ENCODE results near the gene FHL5. TPM values are rescaled to one million over a fixed set of nuclear protein-coding genes. Genes with fewer than 3 reads are reported as not detected.
"Not testable (repeated sequence)": the region's sequence is repeated elsewhere in the genome, so short reads cannot be mapped to it uniquely, and the experiment has no call there.

Gene FHL5, protein sequence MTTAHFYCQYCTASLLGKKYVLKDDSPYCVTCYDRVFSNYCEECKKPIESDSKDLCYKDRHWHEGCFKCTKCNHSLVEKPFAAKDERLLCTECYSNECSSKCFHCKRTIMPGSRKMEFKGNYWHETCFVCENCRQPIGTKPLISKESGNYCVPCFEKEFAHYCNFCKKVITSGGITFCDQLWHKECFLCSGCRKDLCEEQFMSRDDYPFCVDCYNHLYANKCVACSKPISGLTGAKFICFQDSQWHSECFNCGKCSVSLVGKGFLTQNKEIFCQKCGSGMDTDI
- total RNA-seq (2014; rRNA removed; shearing (Covaris generic)) = not detected in 2 replicates

DNA sequence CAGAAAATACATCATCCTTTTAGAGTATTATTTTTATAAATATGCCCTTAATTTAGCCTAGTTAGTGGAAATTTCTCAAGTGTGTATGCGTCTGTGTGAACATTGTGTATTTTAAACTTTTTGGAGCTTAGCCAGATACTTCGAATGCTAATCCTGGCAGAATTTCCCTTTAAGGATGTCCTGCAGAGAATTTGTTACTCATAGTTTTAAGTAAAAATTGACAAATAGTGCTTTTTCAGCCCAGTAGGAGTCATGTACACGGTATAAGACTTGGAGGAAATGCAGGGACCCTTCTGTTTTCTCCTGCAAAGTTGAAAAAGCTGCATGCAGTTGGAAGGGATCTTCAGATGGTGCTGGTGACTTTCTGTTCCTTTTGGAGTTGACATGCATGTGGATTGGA lies at the start of gene FHL5:
Gene FHL5 (plus strand): TSS at position 243 of the 400 bp plus-strand sequence. CDS start 40,486 bp downstream, outside the sequence.
- DNase-seq (ENCODE audit: low spot score) = no peak

DNA sequence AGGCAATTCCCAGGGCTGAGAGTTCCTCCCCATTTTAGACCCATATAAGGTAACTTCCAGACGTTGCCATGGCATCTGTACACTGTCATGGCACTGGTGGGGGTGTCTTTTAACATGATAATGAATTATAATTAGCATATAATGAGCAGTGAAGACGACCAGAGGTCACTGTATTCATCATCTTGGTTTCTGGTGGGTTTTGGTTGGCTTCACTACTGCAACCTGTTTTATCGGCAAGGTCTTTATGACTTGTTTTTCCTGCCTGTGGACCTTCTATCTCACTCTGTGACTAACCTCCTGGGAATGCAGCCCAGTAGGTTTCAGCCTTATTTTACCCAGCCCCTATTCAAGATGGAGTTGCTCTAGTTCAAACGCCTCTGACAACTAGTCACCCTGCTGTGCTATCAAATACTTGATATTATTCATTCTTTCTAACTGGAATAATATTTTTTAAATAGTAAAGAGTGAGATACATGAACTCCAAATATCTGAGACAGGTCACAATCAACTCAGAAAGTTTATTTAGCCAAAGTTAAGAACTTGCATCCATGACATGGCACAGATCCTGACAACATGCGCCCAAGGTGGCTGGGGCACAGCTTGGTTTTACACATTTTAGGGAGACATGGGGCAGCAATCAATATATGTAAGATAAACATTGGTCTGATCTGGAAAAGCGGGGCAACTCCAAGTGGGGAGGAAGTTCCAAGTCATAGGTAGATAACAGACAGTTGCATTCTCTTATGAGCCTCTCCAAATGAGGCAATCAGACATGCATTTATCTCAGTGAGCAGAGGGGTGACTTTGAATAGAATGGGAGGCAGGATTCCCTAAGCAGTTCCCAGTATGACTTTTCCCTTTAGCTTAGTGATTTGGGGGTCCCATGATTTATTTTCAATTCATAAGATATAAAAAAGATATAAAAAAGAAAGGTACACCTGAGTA lies 42.5 kb upstream of the FHL5 start:
- DNase-seq (ENCODE audit: low spot score) = peak; percentile 23

DNA sequence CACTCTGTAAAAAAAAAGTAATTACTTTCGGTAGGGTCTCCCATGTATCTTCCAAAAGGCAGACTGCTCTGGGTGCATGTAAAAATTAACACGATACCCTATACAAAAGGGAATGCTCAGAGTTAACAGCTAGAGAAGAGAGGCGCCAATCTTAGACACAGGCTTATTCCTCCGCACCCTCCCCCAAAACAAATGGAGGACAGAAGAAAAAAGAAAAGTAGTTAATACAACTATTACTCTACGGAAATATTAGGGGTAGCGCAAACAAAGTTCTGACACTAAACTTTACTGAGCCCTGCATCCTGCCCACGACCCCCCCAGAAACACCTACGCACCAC lies 41.7 kb upstream of the FHL5 start:
- no peak for DNase-seq (ENCODE audit: low spot score)

DNA sequence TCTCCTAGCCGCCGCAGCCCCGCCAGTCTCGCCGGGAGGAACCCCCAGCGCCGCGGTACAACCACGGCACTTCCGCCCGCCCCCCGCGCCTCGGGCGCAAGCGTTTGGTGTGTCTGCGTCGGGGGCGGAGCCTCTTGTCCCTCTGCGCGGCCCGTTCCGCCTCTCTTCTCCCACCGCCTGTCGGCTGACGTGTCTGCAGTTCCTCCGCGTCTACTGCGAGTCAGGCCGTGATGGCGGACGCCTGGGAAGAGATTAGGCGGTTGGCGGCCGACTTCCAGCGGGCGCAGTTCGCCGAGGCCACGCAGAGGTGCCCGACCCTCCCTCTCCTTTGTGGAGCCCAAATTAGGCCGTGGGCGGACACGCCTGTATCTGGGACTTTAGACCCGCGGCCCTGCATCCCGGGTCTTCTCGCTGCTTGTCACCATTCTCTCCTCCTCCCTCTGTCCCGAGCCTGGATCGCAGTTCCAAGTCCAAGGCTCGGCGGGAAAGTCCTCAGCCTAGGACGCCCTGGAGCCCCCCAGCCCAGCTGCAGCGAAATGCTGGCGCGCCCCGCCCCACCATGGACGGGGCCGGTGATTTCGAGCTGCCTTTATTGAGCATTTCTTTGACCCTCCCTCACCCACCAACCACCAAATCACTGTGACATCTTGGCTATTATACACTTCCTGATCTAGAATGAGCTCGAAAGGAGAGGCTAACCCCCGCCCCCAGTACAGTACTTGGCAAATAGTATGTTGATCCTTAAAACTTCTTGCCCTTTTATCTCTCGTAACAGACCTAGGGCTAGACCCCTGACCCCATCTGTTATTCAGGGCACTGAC lies 41.1 kb upstream of the FHL5 start, which contains the start of gene UFL1:
Gene UFL1 (plus strand): TSS at position 163 of the 821 bp plus-strand sequence. CDS start 68 bp downstream, at position 231.
- DNase-seq (ENCODE audit: low spot score) = peak; percentile 87

DNA sequence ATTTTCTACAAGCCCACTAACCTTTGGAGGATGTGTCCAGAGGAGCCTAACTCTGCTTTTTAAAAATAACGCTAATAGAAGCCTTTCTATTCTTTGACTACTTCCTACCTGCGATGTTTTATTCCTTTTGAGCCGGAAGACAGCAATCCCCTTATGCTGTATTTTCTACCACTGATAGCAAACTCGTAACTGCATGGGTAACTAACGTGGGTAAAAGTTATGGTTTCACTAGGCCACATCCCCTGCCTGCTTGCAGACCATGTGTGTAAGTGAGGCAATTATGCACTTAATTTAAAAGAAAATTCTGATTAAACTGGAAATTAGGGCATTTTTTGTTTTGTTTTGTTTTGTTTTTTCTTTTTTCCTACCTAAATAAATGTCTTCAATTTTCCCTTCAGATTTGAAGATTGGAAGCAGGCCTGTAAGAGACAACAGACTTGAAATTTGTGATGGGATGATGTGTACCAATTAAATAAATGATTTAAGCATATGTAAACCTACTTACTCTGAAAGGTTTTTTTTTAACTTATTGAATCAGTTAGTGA lies 40.4 kb upstream of the FHL5 start:
- DNase-seq (ENCODE audit: low spot score) = peak; percentile 12

DNA sequence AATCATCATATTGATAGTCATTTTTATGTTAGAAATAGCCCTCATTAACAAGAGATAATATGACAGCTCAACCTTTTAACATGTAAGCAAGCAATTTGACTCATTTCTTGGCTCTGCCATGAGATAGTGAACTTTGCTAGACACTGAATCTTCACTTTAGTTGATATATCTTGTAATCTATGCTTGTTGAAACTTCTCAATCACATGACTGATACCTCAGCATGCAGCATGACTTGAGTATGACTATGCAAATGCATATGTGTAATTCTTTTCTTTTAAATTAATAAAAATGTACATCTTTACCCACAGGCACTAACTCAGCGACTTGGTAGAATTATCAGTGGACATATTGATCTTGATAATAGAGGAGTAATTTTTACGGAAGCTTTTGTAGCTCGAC lies 34.7 kb upstream of the FHL5 start:
- no peak for DNase-seq (ENCODE audit: low spot score)

DNA sequence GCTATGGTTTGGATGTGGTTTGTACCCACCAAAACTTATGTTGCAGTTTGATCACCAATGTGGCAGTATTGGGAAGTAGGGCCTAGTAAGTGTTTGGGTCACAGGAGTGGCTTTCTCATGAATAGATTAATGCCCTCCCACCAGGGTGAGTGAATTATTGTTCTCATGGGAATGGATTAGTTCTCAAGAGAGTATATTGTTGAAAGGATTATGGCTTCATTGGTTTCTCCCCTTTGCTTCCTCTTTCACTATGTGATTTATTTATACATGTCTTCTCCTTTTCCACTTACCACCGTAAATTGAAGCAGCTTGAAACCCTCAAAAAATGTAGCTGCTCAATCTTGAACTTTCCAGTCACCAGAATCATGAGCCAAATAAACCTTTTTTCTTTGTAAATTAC lies 30.5 kb upstream of the FHL5 start:
- DNase-seq (ENCODE audit: low spot score) = no peak

DNA sequence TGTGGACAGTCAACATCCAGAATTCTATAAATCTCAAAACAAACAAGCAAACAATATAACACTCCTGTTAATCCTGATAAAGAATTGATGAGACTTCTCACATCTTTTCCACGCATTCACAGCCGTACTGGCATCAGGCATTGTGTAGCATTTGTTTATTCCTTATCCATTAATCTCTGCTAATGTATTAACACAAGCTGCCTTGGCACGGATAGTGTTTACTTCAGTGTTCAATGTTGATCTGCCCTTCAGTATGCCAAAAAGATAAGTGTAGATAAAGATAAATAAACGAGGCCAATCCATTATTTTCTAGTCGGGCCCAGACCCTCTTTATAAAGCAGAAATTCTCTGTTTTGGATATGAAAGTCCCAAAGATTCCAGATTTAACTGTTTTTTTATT lies 25.2 kb upstream of the FHL5 start:
- DNase-seq (ENCODE audit: low spot score) = no peak

DNA sequence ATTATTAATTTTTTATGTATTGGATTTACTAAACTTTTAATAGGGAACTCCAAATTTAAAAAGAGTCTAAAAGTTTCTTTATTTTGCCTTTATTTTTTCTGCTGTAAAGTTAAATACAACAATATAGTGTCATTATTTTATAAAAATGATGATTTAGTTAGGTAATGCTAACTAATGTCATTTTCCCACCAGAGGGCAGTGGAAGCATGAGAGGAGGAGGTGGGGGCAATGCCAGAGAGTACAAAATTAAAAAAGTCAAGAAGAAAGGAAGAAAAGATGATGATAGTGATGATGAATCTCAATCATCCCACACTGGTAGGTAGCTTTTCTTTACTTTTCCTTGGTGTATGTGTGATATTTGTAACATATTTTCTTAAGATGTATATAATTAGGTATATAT lies 20.2 kb upstream of the FHL5 start:
- DNase-seq (ENCODE audit: low spot score) = no peak

DNA sequence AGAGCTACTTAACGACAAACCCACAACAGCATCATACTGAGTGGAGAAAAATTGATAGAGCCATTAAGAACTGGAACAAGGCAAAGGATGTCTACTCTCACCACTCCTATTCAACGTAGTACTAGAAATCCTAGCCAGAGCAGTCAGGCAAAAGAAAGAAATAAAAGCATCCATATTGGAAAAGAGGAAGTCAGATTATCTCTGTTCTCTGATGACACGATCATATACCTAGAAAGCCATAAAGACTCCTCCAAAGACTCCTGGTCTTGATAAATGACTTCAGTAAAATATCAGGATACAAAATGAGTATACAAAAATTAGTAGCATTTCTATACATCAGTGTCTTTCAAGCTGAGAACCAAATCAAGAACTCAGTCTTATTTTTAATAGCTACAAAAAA lies 17.0 kb upstream of the FHL5 start:
- no peak for DNase-seq (ENCODE audit: low spot score)

DNA sequence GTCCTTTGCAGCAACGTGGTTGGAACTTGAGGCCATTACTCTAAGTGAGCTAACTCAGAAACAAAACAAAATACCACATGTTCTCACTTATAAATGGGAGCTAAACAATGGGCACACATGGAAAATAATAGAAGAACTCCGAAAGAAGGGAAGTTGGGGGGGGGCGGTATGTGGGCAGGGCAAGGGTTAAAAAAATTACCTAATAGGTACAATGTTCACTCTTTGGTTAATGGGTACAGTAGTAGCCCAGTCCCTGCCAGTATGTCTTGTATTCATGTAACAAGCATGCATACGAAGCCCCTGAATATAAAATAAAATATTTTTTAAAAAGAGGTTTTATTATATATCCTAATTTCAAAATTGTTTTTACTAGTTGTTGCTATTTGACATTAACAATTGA lies 15.3 kb upstream of the FHL5 start:
- DNase-seq (ENCODE audit: low spot score) = no peak

DNA sequence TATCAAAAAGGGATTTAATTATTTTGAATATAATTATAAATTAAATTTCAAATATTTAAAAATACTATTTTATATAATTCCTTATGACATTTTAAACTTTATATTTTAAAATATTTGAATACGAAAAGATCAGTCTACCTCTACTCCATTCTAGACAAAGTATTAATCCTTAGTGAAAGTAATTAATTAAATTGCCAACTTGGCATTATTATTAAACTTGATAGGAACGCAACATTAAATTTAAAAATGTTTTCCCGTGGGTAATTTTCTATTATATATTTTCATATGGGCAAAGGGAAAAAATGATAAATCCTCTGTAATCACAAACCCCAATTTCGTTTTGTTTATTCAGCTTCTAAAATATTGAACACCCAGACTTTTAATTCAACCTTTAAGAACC lies 8.4 kb upstream of the FHL5 start:
- no peak for DNase-seq (ENCODE audit: low spot score)

DNA sequence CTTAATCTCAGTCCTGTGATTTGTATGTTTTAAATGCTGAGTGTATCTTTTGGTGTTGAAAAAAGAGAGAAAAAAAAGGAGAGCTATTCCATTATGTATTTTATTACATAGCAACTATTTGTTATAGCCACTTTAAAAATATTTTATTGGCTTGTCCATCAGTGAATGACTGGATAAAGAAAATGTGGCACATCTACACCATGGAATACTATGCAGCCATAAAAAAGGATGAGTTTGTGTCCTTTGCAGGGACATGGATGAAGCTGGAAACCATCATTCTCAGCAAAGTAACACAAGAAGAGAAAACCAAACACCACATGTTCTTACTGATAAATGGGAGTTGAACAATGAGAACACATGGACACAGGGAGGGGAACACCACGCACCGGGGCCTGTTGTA lies 3.2 kb upstream of the FHL5 start:
- not testable (repeated sequence) for DNase-seq (ENCODE audit: low spot score)

DNA sequence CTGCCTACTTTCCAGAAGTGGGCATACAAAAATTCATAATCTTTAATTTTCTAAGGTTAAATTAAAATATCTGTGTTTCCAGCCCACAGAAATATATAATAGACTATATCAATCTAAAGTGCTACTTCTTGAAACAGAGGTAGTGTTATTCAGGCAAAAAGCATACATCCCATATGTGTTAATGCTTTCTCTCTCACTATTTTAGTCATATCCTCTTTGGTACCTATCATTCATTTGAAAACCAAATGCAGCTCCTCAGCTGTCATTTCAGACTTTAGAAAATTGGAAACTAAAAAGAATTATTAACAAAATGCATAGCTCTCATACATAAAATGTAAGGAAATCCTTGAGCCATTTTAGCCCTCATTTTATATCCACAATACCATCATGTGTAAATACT lies 925 bp downstream of the FHL5 start:
- DNase-seq (ENCODE audit: low spot score) = no peak

DNA sequence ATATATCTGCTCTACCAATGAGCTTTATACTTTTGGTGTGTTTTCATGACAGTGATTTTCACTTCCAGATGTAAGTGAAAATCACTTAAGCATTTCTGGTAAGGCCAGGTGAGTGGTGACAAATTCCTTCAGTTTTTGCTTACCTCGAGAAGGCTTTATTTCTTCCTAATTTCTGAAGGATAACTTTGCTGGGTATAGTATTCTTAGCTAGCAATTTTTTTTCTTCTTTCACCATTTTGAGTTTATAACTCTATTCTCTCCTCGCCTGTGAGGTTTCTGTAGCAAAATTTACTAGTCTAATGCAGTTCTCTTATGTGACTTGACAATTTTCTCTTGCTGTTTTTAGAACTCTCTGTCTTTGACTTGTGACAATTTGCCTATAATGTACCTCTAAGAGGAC lies 7.1 kb downstream of the FHL5 start:
- no peak for DNase-seq (ENCODE audit: low spot score)

DNA sequence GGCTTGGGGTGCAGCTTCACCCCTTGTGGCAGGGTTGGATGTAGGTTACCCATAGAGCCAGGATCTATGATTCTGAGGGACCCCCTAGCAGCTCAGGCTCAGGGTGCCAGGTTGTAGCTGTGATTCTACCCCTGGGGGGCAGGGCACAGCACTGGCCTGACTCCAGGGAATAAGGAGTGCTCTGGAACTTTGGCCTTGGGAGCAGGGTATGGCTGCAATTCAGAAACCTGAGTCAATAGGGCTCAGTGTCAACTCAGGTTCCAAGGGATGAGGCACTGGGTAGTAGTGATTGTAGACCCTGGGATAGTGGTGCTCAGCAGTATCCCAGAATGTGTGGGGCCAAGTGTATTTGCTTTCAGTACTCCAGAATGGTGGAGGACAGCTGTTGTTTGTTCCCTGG lies 8.6 kb downstream of the FHL5 start:
- no peak for DNase-seq (ENCODE audit: low spot score)

DNA sequence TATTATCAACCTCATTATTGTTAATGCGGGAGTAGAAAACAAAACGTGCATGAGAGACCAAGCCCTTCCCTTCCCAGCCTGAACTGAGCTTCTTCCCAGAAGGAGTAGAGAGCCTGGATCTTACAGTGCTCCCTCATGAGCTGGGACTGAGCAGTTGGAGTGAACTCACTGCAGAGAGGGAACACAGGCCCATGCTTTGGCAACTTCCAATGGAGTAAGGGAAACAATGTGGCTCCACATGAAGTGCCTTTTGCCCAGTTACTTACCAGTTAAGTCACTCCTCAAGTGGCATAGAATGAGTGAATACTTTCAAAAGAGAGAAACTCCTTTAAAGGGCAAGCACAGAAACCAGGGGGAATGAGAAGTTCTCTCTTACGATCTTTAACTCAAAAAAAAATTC lies 12.4 kb downstream of the FHL5 start:
- no peak for DNase-seq (ENCODE audit: low spot score)

DNA sequence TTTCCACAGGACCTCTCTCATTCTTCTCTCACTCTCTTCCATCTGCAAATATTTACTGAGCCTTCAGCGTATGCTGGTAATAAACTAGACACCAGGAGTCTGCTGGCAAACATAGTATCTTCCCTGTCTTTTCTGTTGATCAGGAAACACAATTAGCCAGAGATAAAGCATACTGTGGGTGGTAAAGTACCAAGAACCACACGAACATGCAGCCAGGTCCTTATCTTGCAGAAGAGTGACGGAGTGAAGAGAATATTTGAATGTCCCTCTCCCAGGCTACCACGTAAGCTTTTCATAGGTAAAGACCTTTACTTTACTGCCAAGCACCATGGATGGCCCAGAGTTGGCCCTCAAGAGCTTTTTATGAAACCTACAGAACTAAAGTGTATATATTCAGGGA lies 13.3 kb downstream of the FHL5 start:
- DNase-seq (ENCODE audit: low spot score) = no peak

DNA sequence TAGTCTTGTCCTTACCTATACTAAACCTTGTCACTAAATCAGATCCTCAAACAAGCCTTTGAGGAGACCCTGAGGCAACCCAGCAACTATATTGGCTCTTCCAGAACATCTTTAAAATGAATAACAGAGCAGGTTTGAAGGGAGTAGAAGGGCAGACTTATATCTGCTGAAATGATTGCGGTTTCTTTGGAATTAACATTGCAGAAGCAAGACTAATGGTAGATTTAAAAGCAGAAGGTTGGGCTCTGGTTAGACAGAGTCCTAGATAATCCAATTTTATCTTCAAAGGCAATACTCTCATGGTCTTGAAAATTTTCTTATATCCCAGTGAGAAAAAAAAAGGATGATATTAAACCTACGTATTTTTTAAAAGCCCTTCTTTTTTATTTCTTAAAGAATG lies 19.1 kb downstream of the FHL5 start:
- no peak for DNase-seq (ENCODE audit: low spot score)

DNA sequence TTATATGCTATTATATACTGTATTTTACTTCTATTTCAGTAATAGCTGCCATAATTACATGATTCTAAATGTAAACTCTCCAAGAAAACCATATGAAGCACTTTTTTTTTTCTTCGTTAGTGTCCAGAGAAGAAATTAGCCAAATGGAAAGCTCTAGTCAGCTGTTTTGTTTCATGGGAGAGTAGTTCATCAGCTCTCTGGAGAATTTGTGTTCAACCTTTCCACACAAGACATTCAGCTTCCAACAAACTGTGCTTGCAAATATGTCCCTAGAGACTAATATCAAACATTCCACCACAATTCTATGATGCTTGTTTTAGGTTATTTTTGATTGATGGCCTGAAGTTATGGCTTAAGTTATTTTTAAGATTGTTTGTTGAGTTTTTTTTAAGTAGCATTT lies 19.5 kb downstream of the FHL5 start:
- no peak for DNase-seq (ENCODE audit: low spot score)

DNA sequence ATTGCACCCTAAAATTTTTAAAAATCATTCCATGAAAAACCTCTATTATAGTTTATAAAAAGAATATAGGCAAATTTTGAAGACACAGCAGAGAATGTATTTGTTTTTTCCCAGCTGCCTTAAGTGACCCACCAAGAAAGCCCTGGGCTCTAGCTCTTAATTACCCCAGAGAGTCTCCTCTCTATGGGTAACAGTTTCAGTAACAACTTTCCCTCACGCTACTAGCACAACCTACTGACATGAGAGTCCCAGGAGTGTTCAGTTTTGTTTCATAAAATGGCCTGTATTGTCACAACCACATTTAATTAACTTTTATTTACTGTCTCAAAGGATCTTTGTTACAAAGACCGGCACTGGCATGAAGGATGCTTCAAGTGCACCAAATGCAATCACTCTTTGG lies 41.5 kb downstream of the FHL5 start:
- DNase-seq (ENCODE audit: low spot score) = no peak

DNA sequence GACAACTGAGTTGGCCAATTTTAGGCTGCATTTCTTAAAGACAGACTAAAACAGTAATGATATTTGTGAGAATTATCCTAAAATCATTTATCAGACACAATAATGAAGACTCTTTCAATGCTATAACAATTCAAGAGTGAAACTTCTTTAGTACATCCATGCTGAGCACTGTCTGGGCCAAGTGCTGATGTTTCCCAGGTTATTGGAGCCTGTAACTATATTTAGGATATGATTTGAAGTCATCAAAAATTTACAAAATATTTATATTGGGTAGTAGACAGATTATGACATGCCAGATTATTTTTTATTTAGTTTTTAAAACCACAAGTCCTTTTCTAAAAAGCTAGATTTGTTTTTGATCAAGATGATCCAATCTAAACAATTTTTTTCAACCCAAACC lies 45.1 kb downstream of the FHL5 start:
- no peak for DNase-seq (ENCODE audit: low spot score)
